OCI-LY1 (cell line): Measurements from ENCODE around the gene JADE3.

Source experiments
- H2AFZ ChIP-seq: fragments of 200-600 bp; sonication (generic), shearing (Covaris generic); 2 replicates; pipeline ENCODE4 v1.6.0; 2014; ENCODE audit warnings: antibody characterized with exemption, mild to moderate bottlenecking, low read length
- H3F3A ChIP-seq: fragments of 200-600 bp; sonication (generic), shearing (Covaris generic); 2 replicates; pipeline ENCODE4 v1.6.0; 2014; ENCODE audit warnings: mild to moderate bottlenecking, antibody characterized with exemption, low read length, moderate library complexity; ENCODE audit not compliant: insufficient read depth
- H3K27ac ChIP-seq: fragments of 200-600 bp; sonication (generic); 2 replicates; pipeline ENCODE4 v1.5.1; 2014; ENCODE audit warnings: low read length, mixed run types, mild to moderate bottlenecking, low read depth; ENCODE audit not compliant: poor library complexity, severe bottlenecking
- H3K27me3 ChIP-seq: fragments of 200-600 bp; sonication (generic); 2 replicates; pipeline ENCODE4 v1.6.0; 2014; ENCODE audit warnings: antibody characterized with exemption, mild to moderate bottlenecking, low read length, moderate library complexity; ENCODE audit not compliant: insufficient read depth
- H3K36me3 ChIP-seq: fragments of 200-600 bp; sonication (generic); 2 replicates; pipeline ENCODE4 v1.6.1; 2014; ENCODE audit warnings: mild to moderate bottlenecking, antibody characterized with exemption, low read length, moderate library complexity, mixed read lengths; ENCODE audit not compliant: insufficient read depth
- H3K4me1 ChIP-seq: fragments of 200-600 bp; sonication (generic); 2 replicates; pipeline ENCODE4 v1.5.1; 2014; ENCODE audit warnings: mild to moderate bottlenecking, low read length, moderate library complexity; ENCODE audit not compliant: insufficient read depth, severe bottlenecking
- H3K4me2 ChIP-seq: fragments of 200-600 bp; sonication (generic), shearing (Covaris generic); 2 replicates; pipeline ENCODE4 v1.6.1; 2014; ENCODE audit warnings: low read length
- H3K4me3 ChIP-seq: fragments of 200-600 bp; sonication (generic); 2 replicates; pipeline ENCODE4 v1.5.1; 2014; ENCODE audit warnings: low read length, low read depth, mild to moderate bottlenecking, mixed read lengths; ENCODE audit not compliant: poor library complexity, severe bottlenecking
- H3K79me2 ChIP-seq: fragments of 200-600 bp; shearing (Covaris generic); 2 replicates; pipeline ENCODE4 v1.6.1; 2016; ENCODE audit warnings: mixed run types, low read length, mixed read lengths; ENCODE audit not compliant: insufficient read depth
- H3K9ac ChIP-seq: fragments of 200-600 bp; sonication (generic), shearing (Covaris generic); 2 replicates; pipeline ENCODE4 v1.6.1; 2014; ENCODE audit warnings: mild to moderate bottlenecking, low read length, mixed read lengths
- H3K9me2 ChIP-seq: fragments of 200-600 bp; sonication (generic), shearing (Covaris generic); 2 replicates; pipeline ENCODE4 v1.6.1; 2014; ENCODE audit warnings: low read depth, mild to moderate bottlenecking, low read length, mixed read lengths
- H3K9me3 ChIP-seq: fragments of 200-600 bp; shearing (Covaris generic); 2 replicates; pipeline ENCODE4 v1.6.1; 2014; ENCODE audit warnings: low read length, mixed read lengths
- H4K20me1 ChIP-seq: fragments of 200-600 bp; sonication (generic), shearing (Covaris generic); 2 replicates; pipeline ENCODE4 v1.6.0; 2016; ENCODE audit warnings: mild to moderate bottlenecking, low read length; ENCODE audit not compliant: insufficient read depth
- CTCF ChIP-seq: fragments of 200-600 bp; sonication (generic), shearing (Covaris generic); IDR thresholded peaks from 2 replicates; pipeline ENCODE4 v1.5.1; 2017; ENCODE audit warnings: mild to moderate bottlenecking, antibody characterized with exemption, low read length, moderate library complexity, mixed read lengths
- EZH2 ChIP-seq: fragments of 200-600 bp; sonication (generic), shearing (Covaris generic); IDR thresholded peaks from 2 replicates; pipeline ENCODE4 v1.8.0; 2017; ENCODE audit warnings: borderline replicate concordance, mixed run types, mild to moderate bottlenecking, antibody characterized with exemption, low read length, moderate library complexity, mixed read lengths

Gene JADE3

DNA sequence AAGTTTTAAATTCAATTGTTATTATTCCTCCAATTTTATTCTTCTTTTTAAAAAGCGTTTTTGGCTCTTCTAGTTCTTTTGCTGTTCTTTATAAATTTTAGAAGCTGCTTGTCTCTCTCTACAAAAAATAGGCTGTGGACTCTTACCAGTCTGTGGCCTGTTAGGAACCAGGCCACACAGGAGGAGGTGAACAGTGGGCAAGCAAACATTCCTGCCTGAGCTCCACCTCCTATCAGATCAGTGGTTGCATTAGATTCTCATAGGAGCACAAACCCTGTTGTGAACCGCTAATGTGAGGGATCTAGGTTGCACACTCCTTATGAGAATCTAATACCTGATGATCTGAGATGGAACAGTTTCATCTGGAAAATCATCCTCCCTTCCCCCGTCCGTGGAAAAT is 23.1 kb downstream of the JADE3 start:
- no peaks in the 10 kb centered on the region for H3K79me2 ChIP-seq
- no peak overlapping the region for H3K4me3 ChIP-seq
- no peaks in the 10 kb centered on the region for H3K9me3 ChIP-seq
- no peak overlapping the region for H3K9ac ChIP-seq
- no peaks in the 10 kb centered on the region for H3K27me3 ChIP-seq
- no peaks in the 10 kb centered on the region for H4K20me1 ChIP-seq
- no peaks in the 10 kb centered on the region for H3K36me3 ChIP-seq
- peaks cover 3% of the 10 kb centered on the region for H3K4me1 ChIP-seq
- H3F3A ChIP-seq: no peaks in the 10 kb centered on the region
- H3K9me2 ChIP-seq: no peaks in the 10 kb centered on the region
- H3K27ac ChIP-seq: no peak overlapping the region
- TF ChIP-seq EZH2 (no peak), CTCF (no peak)
- H2AFZ ChIP-seq: no peak overlapping the region
- no peak overlapping the region for H3K4me2 ChIP-seq

GRCh38 chrX:46938589-46938988 is 26.4 kb downstream of the JADE3 start:
- Histone ChIP-seq H3K9me2 (no peaks in the 10 kb centered on the region), H3K27me3 (no peaks in the 10 kb centered on the region), H3K4me3 (no peak overlapping the region), H3K36me3 (no peaks in the 10 kb centered on the region), H4K20me1 (no peaks in the 10 kb centered on the region), H3K4me1 (peaks cover 3% of the 10 kb centered on the region), H3K27ac (no peak overlapping the region), H3K79me2 (no peaks in the 10 kb centered on the region), H3K4me2 (no peak overlapping the region), H3K9ac (no peak overlapping the region), H3K9me3 (no peaks in the 10 kb centered on the region), H3F3A (no peaks in the 10 kb centered on the region), H2AFZ (no peak overlapping the region)
- no peak for TF ChIP-seq CTCF
- TF ChIP-seq EZH2: no peak

GRCh38 chrX:46941341-46941740 is 29.1 kb downstream of the JADE3 start:
- H3K4me3 ChIP-seq: no peak overlapping the region
- H3K4me2 ChIP-seq: no peak overlapping the region
- no peak for TF ChIP-seq EZH2
- no peak for TF ChIP-seq CTCF
- H3K79me2 ChIP-seq: no peaks in the 10 kb centered on the region
- no peak overlapping the region for H3K9ac ChIP-seq
- no peaks in the 10 kb centered on the region for H3K4me1 ChIP-seq
- H4K20me1 ChIP-seq: no peaks in the 10 kb centered on the region
- H2AFZ ChIP-seq: no peak overlapping the region
- no peaks in the 10 kb centered on the region for H3K9me2 ChIP-seq
- no peaks in the 10 kb centered on the region for H3K9me3 ChIP-seq
- no peaks in the 10 kb centered on the region for H3F3A ChIP-seq
- no peaks in the 10 kb centered on the region for H3K36me3 ChIP-seq
- no peaks in the 10 kb centered on the region for H3K27me3 ChIP-seq
- no peak overlapping the region for H3K27ac ChIP-seq
